GM21717 (cell line): Measurements from ENCODE around the gene RPL36.
A peak's percentile ranks its signal among the peaks of the same experiment; 100 is the strongest.

Experiments used
- ATAC-seq: cut with Tn5 transposase; IDR thresholded peaks from one replicate; pipeline ENCODE4 v1.9.1; 2021; ENCODE audit warnings: mild to moderate bottlenecking, moderate library complexity; ENCODE audit not compliant: unreplicated experiment

RPL36 gene

DNA sequence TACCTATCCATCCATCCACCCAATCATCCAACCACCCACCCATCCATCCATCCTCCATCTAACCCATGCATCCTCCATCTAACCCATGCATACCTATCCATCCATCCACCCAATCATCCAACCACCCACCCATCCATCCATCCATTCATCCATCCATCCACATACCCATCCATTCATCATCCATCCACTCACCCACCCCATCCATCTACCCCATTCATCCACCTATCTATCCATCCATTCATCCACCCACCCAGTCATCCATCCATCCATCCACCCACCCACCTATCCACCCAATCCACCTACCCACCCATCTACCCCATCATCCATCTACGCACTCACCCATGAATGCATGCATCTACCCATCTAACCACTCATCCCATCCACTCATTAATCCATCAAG is 16.3 kb upstream of the RPL36 start:
- no peak for ATAC-seq

DNA sequence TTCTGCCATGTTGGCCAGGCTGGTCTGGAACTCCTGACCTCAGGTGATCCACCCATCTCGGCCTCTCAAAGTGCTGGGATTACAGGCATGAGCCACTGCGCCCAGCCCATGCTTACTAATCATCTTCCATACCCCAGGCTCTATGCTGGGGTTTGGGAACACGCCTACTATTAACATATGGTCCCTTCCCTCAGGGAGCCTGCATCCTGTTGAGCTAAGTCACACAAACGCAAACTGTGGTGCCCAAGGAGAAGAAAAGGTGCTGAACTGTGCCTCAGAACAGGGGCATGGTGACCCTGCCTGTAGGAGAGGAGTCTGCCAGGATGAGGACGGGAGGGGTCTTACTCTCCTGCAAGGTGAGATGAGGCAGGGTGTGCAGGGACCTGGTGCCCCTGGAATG is 15.4 kb upstream of the RPL36 start:
- ATAC-seq = no peak

DNA sequence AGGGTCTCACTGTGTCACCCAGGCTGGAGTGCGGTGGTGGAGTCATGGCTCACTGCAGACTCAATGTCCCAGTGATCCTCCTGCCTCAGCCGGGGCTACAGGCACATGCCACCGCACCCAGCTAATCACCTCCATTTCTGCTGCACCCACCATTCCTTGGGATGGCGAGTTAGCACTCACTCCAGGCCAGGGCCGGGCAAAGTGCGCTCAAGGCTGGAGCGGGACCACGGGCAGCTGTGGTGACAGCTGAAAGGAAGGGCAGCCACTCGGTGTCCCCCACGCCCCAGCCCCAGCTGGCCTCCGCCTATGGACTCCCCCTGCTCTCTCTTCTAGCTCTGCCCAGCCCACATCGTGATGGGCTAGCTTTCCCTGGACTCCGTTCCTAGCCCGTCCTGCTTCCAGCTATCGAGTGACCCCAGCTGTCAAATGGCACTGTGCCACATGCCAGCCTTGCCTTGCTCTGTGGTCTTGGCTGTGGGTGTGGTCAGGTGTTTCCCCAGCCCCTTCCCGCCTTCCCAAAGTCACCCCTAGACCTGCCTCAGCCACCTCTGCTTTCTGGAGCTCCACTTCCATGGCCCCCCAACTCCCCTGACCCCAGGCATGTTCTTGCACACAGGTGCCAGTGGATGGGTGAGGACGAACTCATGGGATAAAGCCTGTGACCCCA is 13.9 kb upstream of the RPL36 start:
- no peak for ATAC-seq

DNA sequence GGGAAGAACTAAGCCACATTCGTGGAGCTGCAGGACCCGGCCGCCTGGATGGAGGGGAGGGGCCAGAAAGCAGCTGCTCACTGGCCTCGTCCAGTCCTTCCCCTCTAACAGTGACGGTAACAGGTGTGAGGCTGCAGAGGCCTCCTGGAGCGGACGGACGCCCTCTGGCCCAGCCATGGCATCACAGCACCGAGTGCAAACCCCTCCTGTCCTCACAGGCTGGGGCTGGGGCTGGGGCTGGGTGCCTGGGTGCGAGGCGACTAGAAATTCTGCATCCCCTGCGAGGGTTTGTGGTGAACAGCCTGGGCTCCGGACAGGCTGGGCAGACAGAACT is 13.4 kb upstream of the RPL36 start:
- ATAC-seq = no peak

- ATAC-seq = no peak
These were observed 13.0 kb upstream of the RPL36 start for GRCh38 chr19:5677136-5677535.

DNA sequence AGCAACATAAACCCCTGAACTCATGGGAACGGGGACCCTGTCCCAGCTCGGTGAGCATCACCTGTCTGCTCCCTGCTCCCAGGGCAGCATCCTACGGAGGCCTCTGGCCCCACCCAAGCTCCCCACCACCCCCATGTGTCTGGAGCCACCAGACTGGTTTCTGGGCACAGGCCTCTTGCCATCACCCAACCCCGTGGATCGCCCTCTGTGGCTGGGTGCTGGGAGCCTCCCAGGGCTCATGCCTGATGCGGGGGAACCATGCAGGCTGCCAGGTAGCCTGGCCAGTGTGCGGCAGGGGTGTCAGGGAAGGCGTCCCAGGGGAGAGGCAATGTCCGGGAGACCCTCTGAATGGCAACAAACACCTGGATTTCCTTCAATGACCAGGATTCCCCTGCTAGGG is 12.5 kb upstream of the RPL36 start:
- no peak for ATAC-seq

DNA sequence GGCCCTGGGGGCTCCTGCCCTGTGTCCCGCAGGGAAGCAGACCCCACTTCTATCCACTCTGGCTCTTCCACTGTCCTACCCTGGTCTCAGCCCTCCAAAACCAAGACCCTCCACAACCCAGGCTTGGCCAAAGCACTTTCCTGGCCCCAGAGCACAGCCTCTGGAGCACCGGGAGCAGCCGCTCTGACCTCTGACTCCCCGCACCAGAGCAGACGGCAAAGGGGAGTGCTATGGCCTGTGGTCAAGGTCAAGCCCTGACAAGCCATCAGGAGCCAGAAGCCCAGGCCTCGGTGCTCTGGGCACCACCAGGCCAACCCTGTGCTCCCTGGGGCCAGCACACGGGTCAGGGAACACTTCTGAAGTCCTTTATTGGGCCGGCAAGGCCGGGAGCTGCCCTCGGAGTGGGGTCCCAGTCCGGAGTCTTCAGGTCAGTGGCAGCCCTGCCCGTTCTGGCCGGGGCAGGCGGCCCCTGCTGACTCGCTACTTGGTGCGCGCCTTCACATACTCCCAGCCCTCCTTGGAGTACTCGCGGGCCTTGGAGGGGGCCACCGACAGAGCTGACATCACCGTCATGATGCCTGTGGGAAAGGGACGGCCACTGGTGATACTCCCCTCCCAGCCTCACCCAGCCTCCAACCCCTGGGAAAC is 11.9 kb upstream of the RPL36 start:
- no peak for ATAC-seq

GRCh38 chr19:5679289-5680083 is 10.6 kb upstream of the RPL36 start:
- ATAC-seq = no peak

DNA sequence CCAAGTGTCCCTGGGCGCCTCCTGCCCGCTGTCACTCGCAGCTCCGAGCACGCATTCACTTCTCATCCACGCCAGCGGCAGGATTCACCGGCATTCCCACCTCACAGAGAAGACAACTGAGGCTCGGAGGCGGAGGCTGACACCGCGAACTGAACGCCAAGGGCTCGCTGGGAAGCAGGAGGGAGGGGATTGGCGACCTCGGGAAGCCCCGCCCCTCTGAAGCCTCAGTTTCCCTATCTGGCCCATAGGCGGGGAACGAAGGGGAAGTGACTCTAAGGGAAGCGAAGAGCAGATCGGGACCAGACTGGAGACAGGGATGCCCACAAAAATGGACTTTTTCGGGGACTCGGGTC is 10.0 kb upstream of the RPL36 start:
- no peak for ATAC-seq

GRCh38 chr19:5680437-5681368 is 9.4 kb upstream of the RPL36 start, which contains the start of the genes HSD11B1L and MICOS13:
HSD11B1L (plus strand) TSS chr19:5681027; CDS start chr19:5684833, 3,806 bp downstream.
MICOS13 (minus strand) TSS chr19:5680516; CDS start chr19:5680486, 30 bp downstream.
- peak; percentile 67 for ATAC-seq

- ATAC-seq = no peak
These were observed 8.5 kb upstream of the RPL36 start for GRCh38 chr19:5681391-5682106.

- no peak for ATAC-seq
These were observed 8.0 kb upstream of the RPL36 start for GRCh38 chr19:5682107-5682482.

DNA sequence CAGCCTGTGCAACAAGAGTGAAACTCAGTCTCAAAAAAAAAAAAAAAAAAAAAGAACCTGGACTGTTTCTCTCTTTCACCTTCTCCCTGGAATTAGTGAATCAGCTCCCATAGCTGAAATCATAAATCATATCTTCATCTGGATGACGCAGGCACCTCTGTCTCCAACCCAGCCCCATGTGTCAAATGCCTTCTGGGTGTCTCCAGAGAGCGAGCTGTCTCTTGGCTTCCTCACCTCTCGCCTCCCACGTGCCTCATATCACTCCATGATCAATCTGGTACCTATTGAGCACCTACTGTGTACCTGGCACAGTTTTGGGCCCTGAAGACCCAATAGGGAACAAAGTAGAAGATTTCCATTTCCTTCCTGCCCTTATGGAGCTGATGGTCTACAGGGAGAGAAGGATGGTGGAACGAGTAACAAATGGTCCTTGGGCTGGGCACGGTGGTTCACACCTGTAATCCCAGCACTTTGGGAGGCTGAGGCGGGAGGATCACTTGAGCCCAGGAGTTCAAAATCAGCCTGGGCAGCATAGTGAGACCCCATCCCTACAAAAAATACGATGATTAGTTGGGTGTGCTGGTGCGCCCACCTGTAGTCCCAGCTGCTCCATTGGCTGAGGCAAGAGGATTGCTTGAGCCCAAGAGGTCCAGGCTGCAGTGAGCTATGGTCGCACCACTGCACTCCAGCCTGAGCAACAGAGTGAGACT is 6.8 kb upstream of the RPL36 start:
- ATAC-seq = no peak

DNA sequence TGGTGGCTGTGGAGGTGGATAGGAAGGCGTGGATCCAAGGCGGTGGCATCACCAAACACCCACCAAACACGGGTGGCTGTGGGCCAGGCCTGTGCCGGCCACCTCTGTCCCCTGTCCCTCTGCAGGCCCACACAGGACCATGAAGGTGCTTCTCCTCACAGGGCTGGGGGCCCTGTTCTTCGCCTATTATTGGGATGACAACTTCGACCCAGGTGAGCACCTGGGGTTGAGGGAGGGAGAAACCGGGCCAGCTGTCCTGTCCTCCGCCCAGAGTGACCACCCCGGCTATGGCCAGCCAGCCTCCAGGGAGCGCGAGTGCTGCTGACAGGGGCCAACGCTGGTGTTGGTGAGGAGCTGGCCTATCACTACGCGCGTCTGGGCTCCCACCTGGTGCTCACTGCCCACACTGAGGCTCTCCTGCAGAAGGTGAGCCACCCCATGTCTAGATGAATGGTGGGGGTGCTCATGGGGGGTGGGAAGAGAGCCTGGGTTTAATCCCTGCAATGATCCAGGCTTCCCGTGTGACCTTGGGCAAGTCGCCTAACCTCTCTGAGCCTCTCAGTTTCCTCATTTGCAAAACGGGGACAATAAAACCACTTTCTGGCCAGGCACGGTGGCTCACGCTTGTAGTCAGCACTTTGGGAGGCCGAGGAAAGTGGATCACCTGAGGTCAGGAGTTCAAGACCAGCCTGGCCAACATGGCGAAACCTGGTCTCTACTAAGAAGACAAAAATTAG is 5.2 kb upstream of the RPL36 start:
- ATAC-seq = no peak

- ATAC-seq = no peak
These were observed 3.8 kb upstream of the RPL36 start for GRCh38 chr19:5686326-5686646.

GRCh38 chr19:5686647-5687359 is 3.3 kb upstream of the RPL36 start:
- peak; percentile 32 for ATAC-seq

DNA sequence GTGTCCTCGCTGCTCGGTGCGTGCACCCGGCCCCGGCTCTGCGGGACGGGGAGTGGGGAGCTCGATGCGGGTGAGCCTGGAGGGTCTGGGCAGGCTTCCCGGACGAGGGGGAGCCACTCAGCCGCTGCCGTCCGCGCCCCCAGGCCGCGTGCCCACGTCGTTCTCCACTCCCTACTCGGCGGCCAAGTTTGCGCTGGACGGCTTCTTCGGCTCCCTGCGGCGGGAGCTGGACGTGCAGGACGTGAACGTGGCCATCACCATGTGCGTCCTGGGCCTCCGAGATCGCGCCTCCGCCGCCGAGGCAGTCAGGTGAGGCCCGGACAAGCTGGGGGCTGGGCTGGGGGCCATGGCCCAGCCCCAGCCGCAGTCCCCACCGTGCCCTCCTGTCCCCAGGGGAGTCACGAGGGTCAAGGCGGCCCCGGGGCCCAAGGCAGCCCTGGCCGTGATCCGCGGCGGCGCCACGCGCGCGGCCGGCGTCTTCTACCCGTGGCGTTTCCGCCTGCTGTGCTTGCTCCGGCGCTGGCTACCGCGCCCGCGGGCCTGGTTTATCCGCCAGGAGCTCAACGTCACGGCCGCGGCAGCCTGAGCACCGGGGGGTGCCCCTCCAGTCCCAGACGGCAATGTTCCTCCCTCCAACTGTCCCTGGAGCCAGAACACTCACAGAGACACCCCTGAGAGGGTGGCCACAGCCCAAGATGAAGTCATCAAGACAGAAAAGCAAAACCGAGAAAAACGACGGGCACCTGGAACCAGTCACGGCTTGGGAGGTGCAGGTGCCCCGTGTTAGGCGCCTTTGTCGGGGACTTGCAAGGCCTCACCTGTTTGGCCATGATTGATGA is 2.5 kb upstream of the RPL36 start:
- no peak for ATAC-seq
